H9 (cell line): ENCODE measurements around the gene SLA2. TPM values are rescaled to one million over a fixed set of nuclear protein-coding genes. Genes with fewer than 3 reads are reported as not detected.

ENCODE experiments used
- DNase-seq: peaks from one replicate; pipeline ENCODE4 v3.0.0-alpha.2; 2017
- H2AFZ ChIP-seq: one replicate; pipeline ENCODE4 v1.6.1; 2013; ENCODE audit warnings: mild to moderate bottlenecking, low read length, control low read depth, moderate library complexity
- H2AK5ac ChIP-seq: 2 replicates; pipeline ENCODE4 v1.6.1; 2013; ENCODE audit warnings: low read length, control low read depth, mixed read lengths; ENCODE audit not compliant: insufficient read length
- H2BK120ac ChIP-seq: one replicate; pipeline ENCODE4 v1.6.1; 2013; ENCODE audit warnings: low read depth, mild to moderate bottlenecking, low read length, control low read depth, inconsistent platforms; ENCODE audit not compliant: poor library complexity, severe bottlenecking
- H2BK12ac ChIP-seq: 2 replicates; pipeline ENCODE4 v1.6.1; 2013; ENCODE audit warnings: low read length, control low read depth, mixed read lengths, low read depth; ENCODE audit not compliant: insufficient read length
- H2BK15ac ChIP-seq: 2 replicates; pipeline ENCODE4 v1.6.1; 2013; ENCODE audit warnings: low read depth, low read length, control low read depth
- H2BK20ac ChIP-seq: one replicate; pipeline ENCODE4 v1.6.1; 2013; ENCODE audit warnings: low read depth, mild to moderate bottlenecking, low read length, control low read depth, inconsistent platforms; ENCODE audit not compliant: poor library complexity, severe bottlenecking
- H2BK5ac ChIP-seq: 2 replicates; pipeline ENCODE4 v1.6.1; 2013; ENCODE audit warnings: low read length, control low read depth, mixed read lengths; ENCODE audit not compliant: insufficient read length
- H3K14ac ChIP-seq: 2 replicates; pipeline ENCODE4 v1.6.1; 2013; ENCODE audit warnings: low read length, control low read depth; ENCODE audit not compliant: insufficient read depth
- H3K18ac ChIP-seq: 2 replicates; pipeline ENCODE4 v1.6.1; 2013; ENCODE audit warnings: low read depth, mild to moderate bottlenecking, mixed read lengths, low read length, control low read depth; ENCODE audit not compliant: insufficient read length
- H3K23ac ChIP-seq: 2 replicates; pipeline ENCODE4 v1.6.1; 2013; ENCODE audit warnings: low read length, control low read depth, mixed read lengths, low read depth; ENCODE audit not compliant: insufficient read length
- H3K23me2 ChIP-seq: 2 replicates; pipeline ENCODE4 v1.6.1; 2013; ENCODE audit warnings: low read depth, mild to moderate bottlenecking, mixed read lengths, low read length, control low read depth; ENCODE audit not compliant: insufficient read length, poor library complexity, severe bottlenecking
- H3K27ac ChIP-seq: 2 replicates; pipeline ENCODE4 v1.5.1; 2013; ENCODE audit warnings: low read length, control low read depth, mixed read lengths, low read depth; ENCODE audit not compliant: insufficient read length
- H3K27me3 ChIP-seq: 2 replicates; pipeline ENCODE4 v1.6.1; 2013; ENCODE audit warnings: low read length, control low read depth, inconsistent platforms; ENCODE audit not compliant: insufficient read depth
- H3K4ac ChIP-seq: 2 replicates; pipeline ENCODE4 v1.6.1; 2013; ENCODE audit warnings: low read depth, mild to moderate bottlenecking, control low read depth, inconsistent platforms, low read length, moderate library complexity
- H3K4me1 ChIP-seq: 2 replicates; pipeline ENCODE4 v1.6.1; 2013; ENCODE audit warnings: low read length, control low read depth, inconsistent platforms; ENCODE audit not compliant: insufficient read depth
- H3K4me2 ChIP-seq: 2 replicates; pipeline ENCODE4 v1.6.1; 2013; ENCODE audit warnings: low read length, control low read depth, mixed read lengths; ENCODE audit not compliant: insufficient read length, insufficient read depth
- H3K56ac ChIP-seq: 2 replicates; pipeline ENCODE4 v1.6.1; 2013; ENCODE audit warnings: low read depth, mild to moderate bottlenecking, mixed read lengths, low read length, control low read depth; ENCODE audit not compliant: insufficient read length
- H3K79me1 ChIP-seq: 2 replicates; pipeline ENCODE4 v1.6.1; 2013; ENCODE audit warnings: low read depth, mild to moderate bottlenecking, moderate library complexity, low read length, control low read depth, inconsistent platforms; ENCODE audit not compliant: insufficient read depth, poor library complexity, severe bottlenecking
- H3K79me2 ChIP-seq: 2 replicates; pipeline ENCODE4 v1.6.1; 2013; ENCODE audit warnings: low read length, control low read depth, inconsistent platforms; ENCODE audit not compliant: insufficient read depth
- H3K9ac ChIP-seq: 2 replicates; pipeline ENCODE4 v1.6.1; 2013; ENCODE audit warnings: low read length, control low read depth, mixed read lengths; ENCODE audit not compliant: insufficient read length; ENCODE audit errors: extremely low read depth
- H3K9me3 ChIP-seq: one replicate; pipeline ENCODE4 v1.6.1; 2013; ENCODE audit warnings: low read depth, low read length, inconsistent platforms; ENCODE audit not compliant: control insufficient read depth
- H3T11ph ChIP-seq: one replicate; pipeline ENCODE4 v1.6.1; 2013; ENCODE audit warnings: mild to moderate bottlenecking, low read length, control low read depth, inconsistent platforms
- H4K20me1 ChIP-seq: one replicate; pipeline ENCODE4 v1.6.1; 2013; ENCODE audit not compliant: control insufficient read depth, insufficient read length, insufficient read depth
- H4K5ac ChIP-seq: 2 replicates; pipeline ENCODE4 v1.6.1; 2013; ENCODE audit warnings: low read depth, mild to moderate bottlenecking, mixed read lengths, low read length, control low read depth; ENCODE audit not compliant: insufficient read length
- H4K8ac ChIP-seq: replicated peaks from 2 replicates; pipeline ENCODE4 v1.6.1; 2013; ENCODE audit warnings: low read length, control low read depth, mixed read lengths, low read depth; ENCODE audit not compliant: insufficient read length
- H4K91ac ChIP-seq: 2 replicates; pipeline ENCODE4 v1.6.1; 2013; ENCODE audit warnings: low read depth, mild to moderate bottlenecking, moderate library complexity, mixed read lengths, low read length, control low read depth; ENCODE audit not compliant: insufficient read length
- H3K27ac Mint-ChIP-seq, 3 experiments: 2 replicates in 2 of 3; 3 replicates in 1 of 3; pipeline ENCODE4 v1.8.0; 2020 to 2021; ENCODE audit warnings: mixed read lengths in 3 of 3, mild to moderate bottlenecking in 1 of 3, moderate library complexity in 1 of 3
- H3K27me3 Mint-ChIP-seq: 2 replicates; pipeline ENCODE4 v1.8.0; 2021; ENCODE audit warnings: low read depth, mild to moderate bottlenecking, moderate library complexity, mixed read lengths
- H3K36me3 Mint-ChIP-seq, 3 experiments: 2 replicates in 2 of 3; 3 replicates in 1 of 3; pipeline ENCODE4 v1.8.0; 2020 to 2021; ENCODE audit warnings: low read depth in 3 of 3, mixed read lengths in 3 of 3; ENCODE audit not compliant: insufficient read depth in 1 of 3
- H3K4me1 Mint-ChIP-seq, 2 experiments: 2 replicates each; pipeline ENCODE4 v1.8.0; 2020; ENCODE audit warnings: mixed read lengths in 2 of 2
- H3K4me3 Mint-ChIP-seq, 2 experiments: 2 replicates in 1 of 2; 3 replicates in 1 of 2; pipeline ENCODE4 v1.8.0; 2020 to 2021; ENCODE audit warnings: mild to moderate bottlenecking in 2 of 2, mixed read lengths in 2 of 2, moderate library complexity in 1 of 2
- H3K9me3 Mint-ChIP-seq, 2 experiments: 2 replicates in 1 of 2; 3 replicates in 1 of 2; pipeline ENCODE4 v1.8.0; 2020; ENCODE audit warnings: mild to moderate bottlenecking in 2 of 2, mixed read lengths in 2 of 2, moderate library complexity in 1 of 2
- WGBS: extraction: QIAGEN DNeasy Blood & Tissue Kit; methylation state at CpG from one replicate; pipeline ENCODE4 v1.1.7; 2013; ENCODE audit warnings: missing lambda C conversion rate, low lambda C conversion rate, mixed read lengths; ENCODE audit not compliant: insufficient read length; ENCODE audit errors: extremely low coverage; 5-methylcytosine and 5-hydroxymethylcytosine counted together
- total RNA-seq: library from RNA; stranded (reverse); gene quantifications from 2 replicates; pipeline ENCODE4 v1.2.1, GENCODE V29; 2021
- TF ChIP-seq, protein P1 (sequence below): fragments of 200-600 bp; sonication (generic); conservative IDR thresholded peaks from 3 replicates; pipeline ENCODE4 v1.8.0; 2021; ENCODE audit warnings: antibody characterized with exemption, mild to moderate bottlenecking

The SLA2 gene
- total RNA-seq, 1 experiment from 2014 or later = 0.20 TPM

DNA sequence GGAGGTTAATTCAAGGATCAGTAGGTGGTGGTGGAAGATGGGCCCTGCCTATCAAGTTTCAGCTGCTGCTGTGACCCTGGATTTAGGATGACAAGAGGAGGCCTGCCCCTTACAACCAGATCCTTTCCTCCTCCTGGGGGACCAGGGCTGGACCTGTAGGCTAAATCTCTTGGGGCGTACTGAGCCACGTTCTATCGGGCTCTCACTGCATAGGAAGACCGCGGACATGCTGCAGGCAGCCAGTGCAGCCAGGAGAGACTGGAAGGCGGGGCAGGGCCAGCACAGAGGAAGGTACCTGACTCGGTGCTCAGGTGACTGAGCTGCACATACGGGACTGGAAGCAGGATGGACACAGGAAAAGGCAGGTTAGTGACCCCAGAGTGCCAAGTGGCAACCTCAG, 8.5 kb upstream of the SLA2 start:
- Histone ChIP-seq H2BK20ac (no peak overlapping the region), H2AFZ (no peak overlapping the region), H2BK5ac (no peak overlapping the region), H4K91ac (no peak overlapping the region), H2BK15ac (no peak overlapping the region), H3K18ac (no peak overlapping the region), H3K9ac (no peak overlapping the region), H3K27me3 (no peaks in the 10 kb centered on the region), H3K4me2 (no peak overlapping the region), H3T11ph (no peak overlapping the region), H4K5ac (no peak overlapping the region), H3K23ac (no peak overlapping the region), H2BK12ac (no peak overlapping the region), H4K8ac (no peak overlapping the region), H3K79me1 (no peaks in the 10 kb centered on the region), H3K4me1 (no peaks in the 10 kb centered on the region), H2AK5ac (no peak overlapping the region), H3K27ac (no peak overlapping the region), H3K79me2 (no peaks in the 10 kb centered on the region), H3K23me2 (no peaks in the 10 kb centered on the region), H4K20me1 (no peaks in the 10 kb centered on the region), H3K9me3 (no peaks in the 10 kb centered on the region), H3K4ac (no peak overlapping the region), H2BK120ac (no peak overlapping the region), H3K14ac (no peak overlapping the region), H3K56ac (no peak overlapping the region)
- Mint-ChIP-seq H3K9me3 (no peaks in the 10 kb centered on the region), H3K27ac (peak overlapping the region in 2 of 3 experiments; percentile 18 to 34; a peak in 1 of 7 replicates), H3K36me3 (peaks cover 0 to 4% (median 0%) of the 10 kb centered on the region in 3 experiments; a peak in 1 of 7 replicates), H3K4me3 (no peak overlapping the region), H3K4me1 (no peaks in the 10 kb centered on the region), H3K27me3 (no peaks in the 10 kb centered on the region)
- no CpG with 5 or more reads among the region's 8 CpGs for WGBS
- no peak for DNase-seq
- TF ChIP-seq, protein P1, sequence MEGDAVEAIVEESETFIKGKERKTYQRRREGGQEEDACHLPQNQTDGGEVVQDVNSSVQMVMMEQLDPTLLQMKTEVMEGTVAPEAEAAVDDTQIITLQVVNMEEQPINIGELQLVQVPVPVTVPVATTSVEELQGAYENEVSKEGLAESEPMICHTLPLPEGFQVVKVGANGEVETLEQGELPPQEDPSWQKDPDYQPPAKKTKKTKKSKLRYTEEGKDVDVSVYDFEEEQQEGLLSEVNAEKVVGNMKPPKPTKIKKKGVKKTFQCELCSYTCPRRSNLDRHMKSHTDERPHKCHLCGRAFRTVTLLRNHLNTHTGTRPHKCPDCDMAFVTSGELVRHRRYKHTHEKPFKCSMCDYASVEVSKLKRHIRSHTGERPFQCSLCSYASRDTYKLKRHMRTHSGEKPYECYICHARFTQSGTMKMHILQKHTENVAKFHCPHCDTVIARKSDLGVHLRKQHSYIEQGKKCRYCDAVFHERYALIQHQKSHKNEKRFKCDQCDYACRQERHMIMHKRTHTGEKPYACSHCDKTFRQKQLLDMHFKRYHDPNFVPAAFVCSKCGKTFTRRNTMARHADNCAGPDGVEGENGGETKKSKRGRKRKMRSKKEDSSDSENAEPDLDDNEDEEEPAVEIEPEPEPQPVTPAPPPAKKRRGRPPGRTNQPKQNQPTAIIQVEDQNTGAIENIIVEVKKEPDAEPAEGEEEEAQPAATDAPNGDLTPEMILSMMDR = no peak
